Right renal cortex interstitium (tissue), 3 donors: ENCODE results near the gene SIRPB2. TPM values are rescaled to one million over a fixed set of nuclear protein-coding genes. Genes with fewer than 3 reads are reported as not detected.

Experiments
- DNase-seq, 3 donors: peaks; one replicate each; pipeline ENCODE4 v3.0.0-alpha.2; 2013; ENCODE audit warnings: low read depth in 3 of 3, low spot score in 2 of 3
- polyA plus RNA-seq, 3 donors: library from polyadenylated mRNA; unstranded; fragments of 120-200 nt; gene quantifications; one replicate each; pipeline ENCODE4 v1.2.1, GENCODE V29; 2013; ENCODE audit not compliant: insufficient read length in 3 of 3

The SIRPB2 gene
- polyA plus RNA-seq: under 1 TPM; 0.31 to 0.49 (median 0.32) TPM

DNA sequence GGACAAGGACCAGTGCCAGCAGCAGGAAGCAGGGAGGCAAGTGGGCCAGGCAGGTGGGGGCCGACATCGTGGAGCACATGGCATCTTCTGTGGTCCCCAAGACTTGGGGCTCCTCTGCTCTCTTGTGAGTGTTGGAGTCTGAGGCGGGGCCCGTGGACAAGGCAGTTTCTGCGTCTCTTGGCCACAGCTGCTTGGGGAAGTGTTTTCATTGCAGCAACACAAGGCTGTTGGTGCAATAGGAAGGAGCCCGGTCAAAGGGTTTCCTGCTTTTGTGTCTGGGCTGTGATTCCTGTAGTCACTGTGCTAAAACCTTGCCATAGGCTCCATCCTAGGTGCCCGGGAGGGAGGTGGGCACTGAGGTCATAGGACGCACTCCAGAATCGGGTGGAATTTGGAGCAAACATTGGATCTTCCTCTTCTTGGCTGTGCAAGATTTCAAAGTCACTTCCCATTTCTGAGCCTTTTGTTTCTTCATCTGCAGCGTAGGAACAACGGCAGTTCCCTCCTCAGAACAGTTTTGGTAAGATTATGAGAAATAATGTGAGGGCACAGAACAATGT, at the start of gene SIRPB2:
Gene SIRPB2 (minus strand): TSS at position 140 of the 560 bp plus-strand sequence. CDS start 61 bp downstream, at position 79.
- no peak for DNase-seq

DNA sequence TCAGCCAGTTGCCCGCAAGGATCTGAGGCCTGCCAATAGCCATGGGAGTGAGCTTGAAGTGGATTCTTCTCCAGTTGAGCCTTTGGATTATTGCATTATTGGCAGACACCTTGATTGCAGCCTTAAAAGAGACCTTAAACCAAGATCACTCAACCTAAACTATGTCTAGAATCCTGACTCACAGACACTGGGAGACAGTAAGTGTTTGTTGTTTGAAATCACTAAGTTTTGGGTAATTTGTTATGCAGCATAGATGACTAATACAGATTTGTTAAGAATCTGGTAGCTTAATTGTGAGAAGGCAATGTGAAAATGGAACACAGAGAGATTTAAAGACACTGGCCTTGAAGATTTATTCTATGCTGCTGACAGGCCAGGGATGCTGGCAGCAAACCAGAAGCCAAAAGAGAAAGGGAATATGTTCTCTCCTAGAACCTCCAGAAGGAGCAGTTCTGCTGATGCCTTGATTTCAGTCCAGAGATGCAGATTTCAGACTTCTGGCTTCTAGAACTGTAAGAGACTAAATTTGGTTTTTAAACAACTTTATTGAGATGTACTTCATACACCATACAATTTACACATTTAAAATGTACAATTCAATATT, 48.7 kb upstream of the SIRPB2 start:
- DNase-seq: no peak

DNA sequence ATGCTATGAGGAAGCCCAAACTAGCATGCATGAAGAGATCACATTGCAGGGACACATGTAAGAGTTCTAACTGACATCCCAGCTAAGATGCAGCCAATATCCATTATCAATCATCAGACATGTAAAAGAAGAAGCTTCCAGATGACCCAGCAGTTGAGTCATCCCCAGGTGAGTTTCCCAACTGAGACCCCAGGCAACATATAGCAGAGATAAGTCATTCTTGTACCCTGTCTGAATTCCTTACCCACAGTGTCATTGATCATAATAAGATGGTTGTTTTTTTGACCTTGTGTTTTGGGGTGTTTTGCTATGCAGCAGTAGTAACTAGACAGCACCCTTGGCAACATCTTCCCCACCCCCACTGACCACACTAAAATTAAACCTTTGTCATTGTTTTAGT, 47.4 kb upstream of the SIRPB2 start:
- DNase-seq: no peak

DNA sequence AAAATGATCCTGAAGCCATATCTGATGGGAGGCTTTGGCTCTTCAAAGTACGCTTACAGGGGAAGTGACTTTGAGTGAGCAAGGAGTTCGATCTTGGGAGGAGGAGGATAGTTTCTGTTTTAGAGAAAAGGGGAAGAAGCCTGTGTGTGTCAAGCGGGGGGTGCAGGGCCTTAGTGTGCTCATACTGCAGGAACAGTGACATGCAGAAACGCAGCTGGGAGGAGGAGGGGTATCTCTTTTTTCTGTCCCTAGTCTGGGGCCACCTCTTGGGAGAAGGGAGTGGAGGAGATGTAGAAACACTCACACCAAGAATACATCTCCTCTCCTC, 46.5 kb upstream of the SIRPB2 start:
- no peak for DNase-seq

DNA sequence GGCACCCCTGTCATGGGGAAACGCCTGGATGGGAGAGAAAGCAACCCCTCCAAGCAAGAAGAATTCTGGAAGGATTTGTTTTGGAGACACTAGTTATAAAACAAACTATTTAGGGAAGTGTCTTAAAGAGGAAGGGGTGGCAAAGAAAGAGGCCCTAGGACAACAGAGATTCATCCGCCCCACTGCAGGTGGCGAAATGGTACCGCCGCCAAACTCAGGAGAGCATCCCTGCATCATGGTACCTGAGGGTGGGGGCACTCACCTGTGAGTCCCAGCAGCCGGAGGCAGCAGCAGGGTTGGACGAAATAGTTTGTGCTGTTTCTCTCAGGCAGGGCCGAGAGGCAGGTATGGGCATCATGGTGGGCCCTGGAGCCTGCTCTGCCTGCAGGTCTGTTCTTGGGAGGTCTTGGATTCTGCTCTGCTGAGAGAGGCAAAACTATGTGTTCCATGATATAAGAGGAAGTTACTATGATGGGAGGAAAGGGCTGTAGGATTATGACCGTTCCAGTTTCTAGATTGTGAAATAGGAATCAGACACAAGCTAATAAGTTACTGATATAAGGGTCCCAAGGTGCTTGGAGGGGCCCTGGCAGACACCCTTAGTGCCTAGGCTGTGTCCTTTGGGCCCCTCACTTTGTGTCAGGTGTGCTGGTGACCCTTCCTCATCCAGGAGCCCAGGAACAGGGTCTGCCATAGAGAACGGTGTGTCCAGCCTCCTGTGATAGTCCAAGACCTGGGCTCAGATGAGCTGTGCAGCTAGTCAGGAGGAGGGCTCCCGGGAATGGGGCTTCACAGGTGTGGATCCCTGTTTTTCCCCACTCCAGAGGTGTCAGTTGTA, 45.9 kb upstream of the SIRPB2 start:
- DNase-seq: no peak

DNA sequence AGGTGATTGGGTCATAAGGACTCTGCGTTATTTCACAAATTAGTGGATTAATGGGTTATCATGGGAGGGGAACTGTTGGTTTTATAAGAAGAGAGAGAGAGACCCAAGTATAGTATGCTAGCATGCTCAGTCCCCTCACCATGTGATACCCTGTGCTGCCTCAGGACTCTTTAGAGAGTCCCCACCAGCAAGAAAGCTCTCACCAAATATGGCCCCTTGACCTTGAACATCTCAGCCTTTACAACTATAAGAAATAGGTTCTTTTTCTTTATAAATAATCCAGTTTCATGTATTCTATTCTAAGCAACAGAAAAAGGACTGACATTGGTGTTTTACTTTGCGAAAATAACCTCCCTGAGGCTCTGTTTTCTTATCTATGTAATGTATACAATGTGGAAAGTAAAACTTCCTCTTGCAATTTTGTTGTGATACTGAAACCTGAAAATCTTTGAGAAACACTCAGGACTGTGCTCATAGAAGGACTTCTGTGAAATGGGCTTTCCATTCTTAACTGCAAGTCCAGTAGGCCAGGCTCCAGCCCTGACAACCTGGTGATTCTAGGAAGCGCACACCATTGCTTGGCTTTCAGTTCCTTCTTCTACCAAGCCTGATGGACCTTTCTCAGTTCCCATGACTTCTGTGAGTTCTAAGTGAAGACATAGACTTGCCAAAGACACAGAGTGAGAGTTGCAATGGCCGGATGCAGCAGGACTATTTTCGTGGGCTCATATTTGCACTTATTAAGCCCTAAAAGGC, 44.4 kb upstream of the SIRPB2 start:
- DNase-seq: no peak

DNA sequence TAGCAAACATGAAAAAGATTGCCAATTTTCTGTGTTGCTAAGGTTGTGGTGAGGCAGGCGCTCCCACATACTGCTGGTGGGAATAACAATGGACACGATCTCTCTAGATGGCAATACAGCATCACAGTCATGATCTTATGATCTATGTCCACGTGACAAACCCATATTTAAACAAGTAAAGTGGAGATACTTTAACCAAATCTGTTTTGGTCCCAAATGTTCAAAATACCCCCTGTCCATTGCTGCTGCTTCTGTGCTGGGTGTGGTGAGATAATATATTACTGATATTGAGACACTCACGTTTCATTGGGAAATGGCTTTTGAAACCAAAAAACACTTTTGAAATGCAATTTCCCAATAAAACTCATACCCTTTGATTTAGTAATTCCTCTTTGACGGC, 43.3 kb upstream of the SIRPB2 start:
- DNase-seq: no peak

DNA sequence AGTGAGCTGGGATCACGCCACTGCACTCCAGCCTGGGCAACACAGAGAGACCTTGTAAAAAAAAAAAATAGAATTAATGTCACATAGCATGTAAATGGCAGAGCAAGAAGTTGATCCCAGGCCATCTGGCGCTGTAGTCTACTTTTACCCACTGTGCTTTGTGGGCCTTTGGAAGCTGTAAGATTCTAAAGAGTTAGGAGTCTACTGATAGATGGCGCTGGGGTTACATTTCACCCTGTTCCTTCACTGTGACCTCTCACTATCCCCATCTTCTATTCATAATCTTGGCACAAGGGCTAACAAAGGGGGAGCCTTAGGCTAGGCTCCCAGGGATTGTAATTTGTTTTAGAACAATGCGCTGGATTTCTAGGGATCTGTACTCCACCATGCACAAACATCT, 41.8 kb upstream of the SIRPB2 start:
- no peak for DNase-seq

DNA sequence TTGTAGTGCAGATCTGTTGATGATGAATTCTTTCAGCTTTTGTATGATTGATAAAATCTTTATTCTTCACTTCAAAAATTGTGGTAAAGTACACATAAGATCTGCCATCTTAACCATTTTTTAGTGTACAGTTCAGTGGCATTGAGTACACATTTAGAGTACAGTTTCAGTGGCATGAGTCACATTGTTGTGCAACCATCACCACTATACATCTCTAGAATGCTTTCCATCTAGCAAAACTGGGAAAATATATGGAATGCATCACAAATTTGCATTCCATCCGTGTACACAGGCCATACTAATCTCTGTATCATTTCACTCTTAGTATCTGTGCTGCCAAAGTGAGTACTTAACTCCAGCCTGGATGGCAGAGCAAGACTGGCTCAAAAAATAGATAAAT, 37.6 kb upstream of the SIRPB2 start:
- DNase-seq: no peak

DNA sequence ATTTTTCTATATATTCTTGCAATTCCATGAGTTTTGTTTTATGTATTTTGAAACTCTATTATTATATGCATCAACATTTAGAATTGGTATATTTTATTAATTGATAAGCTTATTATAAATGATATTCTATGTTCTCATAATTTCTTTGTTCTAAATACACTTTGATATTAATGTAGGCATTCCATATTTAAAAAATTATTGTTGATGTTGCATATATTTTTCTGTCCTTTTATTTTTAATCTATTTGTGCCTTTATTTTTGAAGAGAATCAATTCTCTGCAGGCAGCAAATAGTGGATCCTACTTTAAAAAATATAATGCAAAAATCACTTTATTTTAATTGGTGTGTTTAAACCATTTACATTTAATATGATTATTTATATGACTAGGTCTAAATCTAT, 36.7 kb upstream of the SIRPB2 start:
- no peak for DNase-seq

DNA sequence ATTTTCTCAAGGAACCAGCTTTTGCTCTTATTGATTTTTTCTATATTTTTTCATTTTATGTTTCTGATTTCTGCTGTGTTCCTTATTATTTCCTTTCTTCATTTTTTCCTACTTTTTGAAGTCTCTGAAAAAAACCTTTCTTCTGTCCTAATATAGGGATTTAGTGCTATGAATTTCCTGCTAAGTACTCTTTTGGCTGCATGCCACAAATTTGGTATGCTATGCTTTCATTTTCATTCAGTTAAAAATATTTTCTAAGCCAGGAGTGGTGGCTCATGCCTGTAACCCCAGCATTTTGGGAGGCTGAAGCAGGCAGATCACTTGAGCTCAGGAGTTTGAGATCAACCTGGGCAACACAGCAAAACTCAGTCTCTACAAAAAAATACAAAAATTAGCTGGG, 35.7 kb upstream of the SIRPB2 start:
- DNase-seq: no peak

DNA sequence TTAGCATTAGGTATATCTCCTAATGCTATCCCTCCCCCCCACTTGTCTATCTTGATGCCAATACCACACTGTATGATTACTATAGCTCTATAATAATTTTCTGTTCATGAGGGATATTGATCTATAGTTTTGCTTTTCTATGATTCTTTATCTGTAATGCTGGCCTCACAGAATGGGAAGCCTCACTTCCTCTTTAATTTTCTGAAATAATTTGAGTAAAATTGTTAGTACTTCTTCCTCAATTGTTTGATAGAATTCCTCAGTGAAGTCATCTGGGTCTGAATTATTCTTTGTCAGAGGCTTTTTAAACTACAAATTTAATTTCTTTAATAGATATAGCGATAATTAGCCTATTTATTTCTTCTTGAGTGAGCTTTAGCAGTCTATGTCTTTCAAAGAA, 35.1 kb upstream of the SIRPB2 start:
- no peak for DNase-seq

DNA sequence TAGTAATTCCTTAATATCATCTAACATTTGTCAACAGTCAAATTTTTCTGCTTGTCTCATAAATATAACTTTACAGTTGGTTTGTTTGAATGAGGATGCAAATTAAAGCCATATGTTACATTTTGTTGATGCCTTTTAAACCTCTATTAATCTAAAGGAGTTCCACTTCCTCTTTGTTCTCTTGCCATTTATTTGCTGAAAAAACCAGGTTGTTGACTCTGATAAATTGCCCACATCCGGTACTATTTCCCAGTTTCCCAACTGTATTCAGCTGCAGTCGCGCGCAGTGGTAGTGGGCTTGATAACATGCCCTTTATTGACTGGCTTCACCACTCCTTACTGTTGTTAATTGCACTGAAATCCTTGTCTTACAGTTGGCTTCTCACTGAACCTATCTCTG, 32.8 kb upstream of the SIRPB2 start:
- no peak for DNase-seq

DNA sequence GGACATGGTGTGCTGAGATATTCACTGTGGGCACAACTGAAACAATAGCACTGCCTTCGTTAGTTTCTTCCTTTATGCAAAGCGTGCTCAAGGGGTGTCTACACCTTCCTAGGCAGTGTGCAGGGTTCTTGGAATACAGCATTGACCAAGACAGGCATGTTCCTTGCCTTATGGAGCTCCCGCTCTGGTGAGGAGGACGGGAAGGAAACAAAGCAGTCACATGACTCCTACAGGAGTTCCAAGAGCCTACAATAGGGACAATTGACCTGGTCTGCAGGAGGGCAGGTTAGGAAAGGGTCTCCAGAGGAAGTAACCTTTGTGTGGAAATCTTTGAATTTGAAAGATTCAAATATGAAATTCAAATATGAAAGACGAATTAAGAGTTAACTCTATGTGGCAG, 25.8 kb upstream of the SIRPB2 start:
- DNase-seq: no peak

DNA sequence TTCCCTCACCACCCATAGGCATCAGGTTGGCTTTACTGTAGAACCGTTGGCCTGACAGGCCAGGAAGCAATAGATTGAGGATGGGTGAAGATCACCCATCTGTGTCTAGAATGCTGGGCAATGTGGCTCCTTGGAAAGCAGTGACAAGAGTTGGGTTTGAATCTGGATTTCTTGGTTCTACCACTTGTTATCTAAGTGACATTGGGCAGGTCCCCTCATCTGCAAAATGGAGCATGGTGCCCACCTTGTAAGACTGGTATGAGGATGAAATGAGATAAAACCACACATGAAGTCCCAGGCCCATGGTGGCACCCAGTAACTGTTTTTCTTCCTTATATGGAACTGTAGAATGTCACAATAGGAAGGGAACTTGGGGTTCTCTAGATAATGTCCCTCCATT, 22.6 kb upstream of the SIRPB2 start:
- no peak for DNase-seq

DNA sequence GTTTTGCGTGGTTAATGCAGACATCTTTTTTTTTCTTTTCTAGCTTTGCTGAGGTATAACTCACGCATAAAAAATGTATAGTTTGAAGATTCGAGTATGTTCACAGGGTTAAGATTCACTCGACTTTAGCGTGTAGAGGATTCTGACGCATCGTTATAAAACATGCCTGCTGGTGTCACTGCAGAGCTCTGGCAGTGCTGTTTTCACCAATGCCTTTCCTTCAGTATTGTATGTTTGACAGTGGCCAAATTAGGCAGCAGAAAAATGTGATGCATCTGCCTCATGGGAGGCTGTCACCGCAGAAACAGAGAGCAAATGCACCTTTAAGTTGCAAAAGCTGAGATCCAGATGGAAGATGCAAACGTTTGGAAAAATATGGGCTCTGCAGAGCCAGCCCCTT, 18.0 kb upstream of the SIRPB2 start:
- DNase-seq: no peak

DNA sequence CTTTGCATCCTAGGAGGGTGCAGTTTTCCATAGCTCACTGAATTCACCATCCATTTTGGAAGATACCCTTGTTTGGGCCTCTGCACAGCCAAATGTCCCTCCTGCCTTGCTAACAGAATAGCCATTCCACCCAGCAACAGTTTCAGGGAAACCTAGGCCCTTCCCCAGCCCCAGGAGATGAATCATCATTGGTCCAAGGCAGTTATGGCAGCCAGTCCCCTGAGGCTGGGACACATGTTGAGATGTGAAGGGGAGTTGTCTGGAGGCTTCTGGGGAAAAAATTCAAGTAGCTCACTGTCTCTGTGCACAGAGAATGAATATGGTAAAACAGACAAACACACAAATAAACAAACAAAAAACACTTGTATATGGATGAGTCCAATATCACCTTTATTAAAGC, 17.4 kb upstream of the SIRPB2 start:
- no peak for DNase-seq

DNA sequence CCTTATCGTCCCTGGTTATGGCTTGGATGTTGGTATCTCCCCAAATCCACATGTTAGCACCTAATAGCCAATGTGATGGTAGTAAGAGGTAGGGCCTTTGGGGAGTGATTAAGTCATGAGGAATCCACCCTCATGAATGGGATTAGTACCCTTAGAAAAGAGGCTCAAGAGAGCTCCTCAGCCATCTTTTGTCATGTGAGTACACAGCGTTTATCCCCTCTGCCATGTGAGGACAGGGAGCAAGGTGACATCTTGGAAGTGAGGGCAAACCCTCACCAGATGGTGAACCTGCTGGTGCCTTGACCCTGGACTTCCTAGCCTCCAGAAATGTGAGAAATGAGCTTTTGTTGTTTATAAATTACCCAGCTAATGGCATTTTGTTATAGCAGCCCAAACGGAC, 16.1 kb upstream of the SIRPB2 start:
- no peak for DNase-seq

DNA sequence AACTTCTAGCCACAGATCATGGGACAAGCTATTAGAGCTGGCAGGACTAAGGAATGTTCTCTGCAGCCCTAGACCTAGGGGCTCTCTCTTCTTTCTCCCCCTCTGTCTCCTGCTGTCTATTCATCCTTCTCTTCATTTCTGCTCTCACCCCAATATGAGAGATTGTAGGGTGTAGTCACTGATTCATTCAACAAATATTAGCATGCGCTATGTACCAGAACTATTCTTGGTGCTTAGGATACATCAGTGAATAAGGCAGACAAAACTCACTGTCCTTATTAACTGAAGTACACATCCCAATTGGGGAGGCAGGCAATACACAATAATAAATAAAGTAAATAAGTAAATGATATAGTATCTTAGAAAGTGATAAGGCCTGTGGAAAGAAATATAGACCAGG, 14.7 kb upstream of the SIRPB2 start:
- DNase-seq: no peak

DNA sequence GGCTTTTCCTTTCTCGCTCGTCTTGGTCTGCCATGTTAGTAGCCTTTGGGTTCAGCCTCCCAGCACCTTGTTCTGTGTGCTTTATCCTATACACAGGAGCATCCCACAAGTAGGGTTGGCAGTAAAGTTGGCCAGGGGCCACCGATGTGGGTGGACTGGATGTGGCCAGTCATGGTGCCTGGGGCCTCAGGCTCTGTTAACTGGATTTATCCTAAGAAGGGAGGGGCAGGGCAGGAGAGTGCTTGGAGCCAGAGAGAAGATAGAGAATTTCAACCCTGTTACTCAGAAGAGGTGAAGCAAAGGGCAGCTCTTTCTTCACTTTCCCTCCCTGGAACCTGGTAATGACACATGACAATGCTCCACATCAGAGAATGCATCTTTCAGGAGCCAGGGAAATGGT, 14.1 kb upstream of the SIRPB2 start:
- no peak for DNase-seq

DNA sequence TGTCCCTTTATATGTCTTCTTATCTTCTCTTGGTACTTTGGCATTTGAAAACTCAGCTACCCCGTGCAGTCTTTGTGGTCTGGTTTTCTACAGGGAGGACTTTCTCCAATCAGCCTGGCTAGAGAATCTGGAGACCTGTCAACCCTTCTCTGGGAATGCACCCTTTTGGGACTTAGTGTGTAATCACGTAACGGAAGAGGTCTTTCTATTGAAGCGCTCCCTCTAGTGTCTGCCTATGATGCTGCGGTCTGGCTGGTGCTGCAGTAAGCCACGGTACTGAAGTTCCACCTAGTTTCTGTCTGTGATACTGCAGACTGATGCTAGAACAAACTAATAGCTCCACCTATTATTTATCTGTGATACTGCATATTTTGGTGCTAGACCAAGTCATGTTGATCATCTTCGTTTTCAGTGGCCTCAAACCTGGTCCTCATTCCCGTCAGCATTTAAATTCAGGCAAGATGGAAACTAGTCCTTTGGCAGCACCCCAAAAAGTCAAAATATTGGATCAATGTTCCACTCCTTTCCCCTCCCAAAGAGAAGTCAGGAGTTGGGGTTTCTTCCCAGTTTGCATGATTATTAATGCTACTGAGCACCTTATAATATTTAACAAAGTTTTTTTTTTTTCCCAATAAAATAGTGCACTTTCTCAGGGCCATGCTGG, 12.5 kb upstream of the SIRPB2 start:
- DNase-seq: peak; percentile 39 to 50 (median 41)
